Thyroid gland (tissue), 4 donors: ENCODE measurements around the gene RNF2. TPM values are rescaled to one million over a fixed set of nuclear protein-coding genes. Genes with fewer than 3 reads are reported as not detected.

Experiments used
- DNase-seq, 2 donors: peaks; one replicate each; pipeline ENCODE4 v3.0.0-alpha.2; 2019
- H3K27ac ChIP-seq, 3 donors: fragments of 200-600 bp; sonication (generic); 1 replicate in 2 of 3; 2 replicates in 1 of 3; pipeline ENCODE4 v1.5.1; 2016 to 2019; ENCODE audit warnings: mild to moderate bottlenecking in 1 of 3, moderate library complexity in 1 of 3
- H3K27me3 ChIP-seq: fragments of 200-600 bp; sonication (generic); one replicate; pipeline ENCODE4 v1.5.1; 2019
- H3K36me3 ChIP-seq, 2 donors: fragments of 200-600 bp; sonication (generic); one replicate each; pipeline ENCODE4 v1.5.1; 2016 to 2019
- H3K4me1 ChIP-seq, 2 donors: fragments of 200-600 bp; sonication (generic); one replicate each; pipeline ENCODE4 v1.5.1; 2017 to 2019
- H3K4me3 ChIP-seq, 3 donors: fragments of 200-600 bp; sonication (generic); replicated peaks in 1 of 3; 1 replicate in 2 of 3; 2 replicates in 1 of 3; pipeline ENCODE4 v1.5.1; 2016; ENCODE audit warnings: mild to moderate bottlenecking in 1 of 3
- H3K9me3 ChIP-seq: fragments of 200-600 bp; sonication (generic); one replicate; pipeline ENCODE4 v1.5.1; 2017
- POLR2A ChIP-seq, 2 donors: fragments of 450-650 bp; IDR thresholded peaks; one replicate each; pipeline ENCODE4 v1.6.1; 2017; ENCODE audit warnings: antibody characterized with exemption in 2 of 2, mild to moderate bottlenecking in 2 of 2, moderate library complexity in 1 of 2
- WGBS, 2 donors: methylation state at CpG; one replicate each; pipeline ENCODE4 v1.1.5; 2017; 5-methylcytosine and 5-hydroxymethylcytosine counted together
- intact Hi-C: fragments of 100-400 bp; cut with DNase I; formaldehyde crosslinking; loops from one replicate; pipeline ENCODE4 v1.15.1; 2023
- total RNA-seq, 4 donors: library from RNA; depleted of rRNA; stranded (reverse); fragments of >200 nt; gene quantifications; one replicate each; pipeline ENCODE4 v1.2.3, GENCODE V29; 2016
- TF ChIP-seq, protein P1 (sequence below), 6 experiments: fragments of 200-600 bp in 3 of 6; fragments of 450-650 bp in 3 of 6; sonication (generic) in 3 of 6; IDR thresholded peaks; one replicate each; pipeline ENCODE4 v1.5.1; 2016 to 2019; ENCODE audit warnings: antibody characterized with exemption in 6 of 6, mild to moderate bottlenecking in 2 of 6, inconsistent platforms in 1 of 6, moderate library complexity in 1 of 6

RNF2 gene
- total RNA-seq, 4 donors from 2014 or later, result 18.0 to 23.2 (median 20.8) TPM

DNA sequence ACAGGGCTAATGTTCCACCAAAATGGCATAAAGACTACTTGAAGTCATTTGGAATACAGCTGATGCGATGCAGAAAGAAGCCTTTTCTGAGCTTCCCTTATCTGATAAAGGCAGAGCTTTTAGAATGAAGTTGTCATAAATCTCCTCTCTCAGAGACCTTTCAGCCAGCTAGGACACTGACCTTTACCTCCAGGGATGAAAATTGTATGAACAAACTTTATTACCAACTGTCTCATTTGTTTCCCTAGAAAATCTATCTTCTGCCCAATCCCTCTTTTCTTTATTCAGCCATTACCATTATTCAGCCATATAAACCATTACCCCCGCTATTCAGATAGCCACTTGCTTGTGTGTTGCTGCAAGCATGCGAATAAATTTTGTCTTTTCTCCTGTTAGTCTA is 29.7 kb upstream of the RNF2 start:
- intact Hi-C loops, result no loop called here
- H3K4me3 ChIP-seq, result no peak overlapping the region
- H3K27ac ChIP-seq, result no peak overlapping the region
- H3K4me1 ChIP-seq, result no peaks in the 10 kb centered on the region
- TF ChIP-seq, protein P1, sequence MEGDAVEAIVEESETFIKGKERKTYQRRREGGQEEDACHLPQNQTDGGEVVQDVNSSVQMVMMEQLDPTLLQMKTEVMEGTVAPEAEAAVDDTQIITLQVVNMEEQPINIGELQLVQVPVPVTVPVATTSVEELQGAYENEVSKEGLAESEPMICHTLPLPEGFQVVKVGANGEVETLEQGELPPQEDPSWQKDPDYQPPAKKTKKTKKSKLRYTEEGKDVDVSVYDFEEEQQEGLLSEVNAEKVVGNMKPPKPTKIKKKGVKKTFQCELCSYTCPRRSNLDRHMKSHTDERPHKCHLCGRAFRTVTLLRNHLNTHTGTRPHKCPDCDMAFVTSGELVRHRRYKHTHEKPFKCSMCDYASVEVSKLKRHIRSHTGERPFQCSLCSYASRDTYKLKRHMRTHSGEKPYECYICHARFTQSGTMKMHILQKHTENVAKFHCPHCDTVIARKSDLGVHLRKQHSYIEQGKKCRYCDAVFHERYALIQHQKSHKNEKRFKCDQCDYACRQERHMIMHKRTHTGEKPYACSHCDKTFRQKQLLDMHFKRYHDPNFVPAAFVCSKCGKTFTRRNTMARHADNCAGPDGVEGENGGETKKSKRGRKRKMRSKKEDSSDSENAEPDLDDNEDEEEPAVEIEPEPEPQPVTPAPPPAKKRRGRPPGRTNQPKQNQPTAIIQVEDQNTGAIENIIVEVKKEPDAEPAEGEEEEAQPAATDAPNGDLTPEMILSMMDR (IDR thresholded peaks at IDR 0.05), result no peak
- TF ChIP-seq POLR2A (IDR thresholded peaks at IDR 0.05), result no peak
- no peaks in the 10 kb centered on the region for H3K27me3 ChIP-seq
- no peaks in the 10 kb centered on the region for H3K36me3 ChIP-seq
- DNase-seq, result no peak
- H3K9me3 ChIP-seq, result no peaks in the 10 kb centered on the region
- 86 to 91% methylated on average over 3 of the region's 3 CpGs for WGBS, 2 donors

DNA sequence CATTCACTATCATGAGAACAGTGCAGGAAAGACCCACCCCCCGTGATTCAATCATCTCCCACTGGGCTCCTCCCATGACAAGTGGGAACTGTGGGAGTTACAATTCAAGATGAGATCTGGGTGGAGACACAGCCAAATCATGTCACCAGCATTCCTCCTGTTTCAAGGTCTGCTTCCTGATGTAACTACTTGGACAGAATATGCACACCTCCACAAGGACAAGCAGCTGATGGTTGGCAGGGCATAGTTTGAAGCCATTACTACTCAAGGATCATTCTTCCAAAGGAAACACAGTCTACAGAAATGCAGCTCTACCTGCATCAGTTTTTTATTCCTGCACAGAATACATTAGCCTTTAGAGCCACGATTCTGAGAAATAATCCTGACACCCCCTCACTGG is 28.5 kb upstream of the RNF2 start:
- DNase-seq, result no peak

DNA sequence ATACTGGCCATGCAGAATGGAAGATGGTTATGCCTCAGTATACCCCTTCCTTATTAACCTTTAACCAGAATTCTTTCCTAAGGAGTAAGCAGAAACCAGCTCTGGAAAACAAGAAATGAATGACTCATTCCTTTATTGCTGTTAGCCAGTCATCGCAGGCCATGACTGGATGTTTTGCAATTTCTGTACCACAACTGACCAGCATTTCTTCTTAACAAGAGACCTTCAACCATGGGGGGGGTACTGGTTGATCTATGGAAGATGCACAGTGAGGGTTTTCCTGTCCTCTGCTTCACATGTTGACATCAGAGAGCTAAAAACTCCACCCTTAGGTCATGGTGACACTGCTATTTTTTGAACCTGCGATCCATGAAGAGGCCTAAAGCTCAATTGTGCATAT is 28.0 kb upstream of the RNF2 start:
- DNase-seq, result no peak
- intact Hi-C loops, result no loop called here
- H3K27me3 ChIP-seq, result no peaks in the 10 kb centered on the region
- TF ChIP-seq POLR2A (IDR thresholded peaks at IDR 0.05), result no peak
- TF ChIP-seq, protein P1 (IDR thresholded peaks at IDR 0.05), result no peak
- 84 to 96% methylated on average over 2 of the region's 2 CpGs for WGBS, 2 donors
- H3K4me1 ChIP-seq, result no peaks in the 10 kb centered on the region
- H3K9me3 ChIP-seq, result no peaks in the 10 kb centered on the region
- no peak overlapping the region for H3K27ac ChIP-seq
- H3K36me3 ChIP-seq, result no peaks in the 10 kb centered on the region
- no peak overlapping the region for H3K4me3 ChIP-seq

More for the DNA sequence above, 28.5 kb upstream of the RNF2 start:
- Histone ChIP-seq H3K9me3 (no peaks in the 10 kb centered on the region), H3K4me1 (no peaks in the 10 kb centered on the region), H3K4me3 (no peak overlapping the region), H3K27me3 (no peaks in the 10 kb centered on the region), H3K27ac (no peak overlapping the region), H3K36me3 (no peaks in the 10 kb centered on the region)
- intact Hi-C loops, result no loop called here
- 81 to 90% methylated on average over 2 of the region's 2 CpGs for WGBS, 2 donors
- TF ChIP-seq, protein P1 (IDR thresholded peaks at IDR 0.05), result no peak
- TF ChIP-seq POLR2A (IDR thresholded peaks at IDR 0.05), result no peak

DNA sequence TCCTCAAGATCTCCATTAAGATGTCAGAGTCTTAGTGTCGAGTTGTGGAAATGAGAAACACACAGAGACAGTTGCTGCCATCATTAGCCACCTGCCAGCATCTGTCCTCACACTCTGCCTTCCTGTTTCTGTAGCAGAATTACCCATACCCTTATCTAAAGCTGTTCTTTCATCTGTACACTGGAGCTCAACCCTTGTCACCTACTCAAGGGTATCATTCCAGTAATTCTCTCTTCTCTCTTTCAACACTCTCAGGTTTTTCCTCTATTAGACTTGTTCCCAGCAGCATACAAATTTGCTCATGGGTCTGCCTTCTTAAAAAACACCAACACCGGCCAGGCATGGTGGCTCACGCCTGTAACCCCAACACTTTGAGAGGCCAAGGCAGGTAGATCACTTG is 27.4 kb upstream of the RNF2 start:
- no peaks in the 10 kb centered on the region for H3K27me3 ChIP-seq
- 82 to 87% methylated on average over 3 of the region's 3 CpGs for WGBS, 2 donors
- intact Hi-C loops, result no loop called here
- no peaks in the 10 kb centered on the region for H3K9me3 ChIP-seq
- no peaks in the 10 kb centered on the region for H3K36me3 ChIP-seq
- no peak for TF ChIP-seq POLR2A (IDR thresholded peaks at IDR 0.05)
- TF ChIP-seq, protein P1 (IDR thresholded peaks at IDR 0.05), result no peak
- no peaks in the 10 kb centered on the region for H3K4me1 ChIP-seq
- H3K4me3 ChIP-seq, result no peak overlapping the region
- DNase-seq, result no peak
- no peak overlapping the region for H3K27ac ChIP-seq

DNA sequence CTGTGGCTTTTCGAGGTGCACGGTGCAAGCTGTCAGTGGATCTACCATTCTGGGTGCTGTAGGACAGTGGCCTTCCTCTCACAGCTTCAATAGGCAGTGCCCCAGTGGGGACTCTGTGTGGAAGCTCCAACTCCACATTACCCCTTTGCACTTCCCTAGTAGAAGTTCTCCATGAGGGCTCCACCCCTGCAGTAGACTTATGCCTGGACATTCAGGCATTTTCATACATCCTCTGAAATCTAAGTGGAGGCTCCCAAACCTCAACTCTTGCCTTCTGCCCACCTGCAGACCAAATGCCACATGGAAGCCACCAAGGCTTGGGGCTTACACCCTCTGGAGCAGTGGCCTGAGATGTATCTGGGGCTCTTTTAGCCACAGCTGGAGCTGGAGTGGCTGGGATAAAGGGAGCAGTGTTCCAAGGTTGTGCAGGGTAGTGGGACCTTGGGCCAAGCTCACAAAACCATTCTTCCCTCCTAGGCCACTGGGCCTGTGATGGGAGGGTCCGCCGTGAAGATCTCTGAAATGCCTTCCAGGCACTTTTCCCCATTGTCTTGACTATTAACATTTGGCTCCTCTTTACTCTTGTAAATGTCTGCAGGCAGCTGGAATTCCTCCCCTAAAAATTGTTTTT is 18.0 kb upstream of the RNF2 start:
- Histone ChIP-seq H3K4me1 (no peaks in the 10 kb centered on the region), H3K9me3 (no peaks in the 10 kb centered on the region), H3K36me3 (no peaks in the 10 kb centered on the region), H3K27ac (no peak overlapping the region), H3K4me3 (no peak overlapping the region), H3K27me3 (no peaks in the 10 kb centered on the region)
- TF ChIP-seq, protein P1 (IDR thresholded peaks at IDR 0.05), result no peak
- TF ChIP-seq POLR2A (IDR thresholded peaks at IDR 0.05), result no peak
- 99 to 100% methylated on average over 3 to 4 of the region's 4 CpGs for WGBS, 2 donors
- intact Hi-C loops, result no loop called here
- no peak for DNase-seq
